Activated T-cell treated with anti-CD3 and anti-CD28 coated beads for 24 hours (primary cell): Measurements from ENCODE around the gene FMR1NB.

Experiments used
- DNase-seq: peaks from one replicate; pipeline ENCODE4 v3.0.0-alpha.2; 2020; ENCODE audit warnings: low read depth

FMR1NB gene

GRCh38 chrX:147981038-147981752 is at the start of gene FMR1NB:
Gene FMR1NB, plus strand, starts transcription at chrX:147981337. Its CDS starts 66 bp downstream, at chrX:147981403.
- DNase-seq = no peak

- no peak for DNase-seq
Measured at GRCh38 chrX:147933815-147934214, 47.3 kb upstream of the FMR1NB start.

GRCh38 chrX:147935156-147935758 is 45.9 kb upstream of the FMR1NB start:
- no peak for DNase-seq

- no peak for DNase-seq
Measured at GRCh38 chrX:147945286-147945685, 35.9 kb upstream of the FMR1NB start.

GRCh38 chrX:147948531-147948930 is 32.6 kb upstream of the FMR1NB start:
- DNase-seq = no peak

GRCh38 chrX:147950352-147950751 is 30.8 kb upstream of the FMR1NB start:
- no peak for DNase-seq

GRCh38 chrX:147953976-147954375 is 27.2 kb upstream of the FMR1NB start:
- no peak for DNase-seq

GRCh38 chrX:147957291-147957690 is 23.8 kb upstream of the FMR1NB start:
- no peak for DNase-seq

- no peak for DNase-seq
Measured at GRCh38 chrX:147958291-147958690, 22.8 kb upstream of the FMR1NB start.

- DNase-seq = no peak
Measured at GRCh38 chrX:147960722-147961121, 20.4 kb upstream of the FMR1NB start.

GRCh38 chrX:147962476-147962875 is 18.7 kb upstream of the FMR1NB start:
- DNase-seq = no peak

- no peak for DNase-seq
Measured at GRCh38 chrX:147978931-147979330, 2.2 kb upstream of the FMR1NB start.

- no peak for DNase-seq
Measured at GRCh38 chrX:148020329-148020728, 39.2 kb downstream of the FMR1NB start.

- DNase-seq = no peak
Measured at GRCh38 chrX:148024425-148025148, 43.5 kb downstream of the FMR1NB start.

- no peak for DNase-seq
Measured at GRCh38 chrX:148035380-148035779, 54.2 kb downstream of the FMR1NB start.

- DNase-seq = no peak
Measured at GRCh38 chrX:148037020-148037419, 55.9 kb downstream of the FMR1NB start.

- DNase-seq = no peak
Measured at GRCh38 chrX:148043271-148043855, 62.2 kb downstream of the FMR1NB start.

- DNase-seq = no peak
Measured at GRCh38 chrX:148047200-148047599, 66.1 kb downstream of the FMR1NB start.

GRCh38 chrX:148049441-148049840 is 68.3 kb downstream of the FMR1NB start:
- DNase-seq = no peak

GRCh38 chrX:148051973-148052372 is 70.8 kb downstream of the FMR1NB start:
- no peak for DNase-seq

- DNase-seq = no peak
Measured at GRCh38 chrX:148067285-148067684, 86.1 kb downstream of the FMR1NB start.

- no peak for DNase-seq
Measured at GRCh38 chrX:148069759-148070503, 88.8 kb downstream of the FMR1NB start.
